Pancreas (tissue), 10 donors: ENCODE measurements around the gene DAPK2. TPM values are rescaled to one million over a fixed set of nuclear protein-coding genes. Genes with fewer than 3 reads are reported as not detected.
A peak's percentile ranks its signal among the peaks of the same experiment; 100 is the strongest.
"Not testable (repeated sequence)": the region's sequence is repeated elsewhere in the genome, so short reads cannot be mapped to it uniquely, and the experiment has no call there.

Source experiments
- ATAC-seq, 4 donors: fragments of 200-7000 bp; cut with Tn5 transposase; one replicate each; pipeline versions ENCODE4 v1.8.0 to v1.9.1; 2020; ENCODE audit warnings: mild to moderate bottlenecking in 4 of 4, moderate library complexity in 4 of 4
- DNase-seq, 6 donors: peaks; one replicate each; pipeline ENCODE4 v3.0.0-alpha.2; 2020
- FAIRE-seq: peaks from 2 replicates; lab custom pipeline; 2012; peaks lifted over from hg19 to GRCh38; lab: Jason Lieb, UNC
- H3K27ac ChIP-seq, 4 donors: fragments of 200-600 bp; sonication (generic); 1 replicate in 3 of 4; 2 replicates in 1 of 4; pipeline versions ENCODE4 v1.5.0 to v1.8.0; 2020
- H3K27me3 ChIP-seq, 4 donors: fragments of 200-600 bp; one replicate each; pipeline ENCODE4 v1.8.0; 2021
- H3K36me3 ChIP-seq, 3 donors: fragments of 200-600 bp; sonication (generic) in 1 of 3; one replicate each; pipeline versions ENCODE4 v1.5.0 to v1.8.0; 2020 to 2021
- H3K4me1 ChIP-seq, 3 donors: fragments of 200-600 bp; one replicate each; pipeline ENCODE4 v1.8.0; 2021
- H3K4me3 ChIP-seq, 4 donors: fragments of 200-600 bp; sonication (generic) in 2 of 4; one replicate each; pipeline versions ENCODE4 v1.5.0 to v1.8.0; 2020 to 2021
- H3K9me3 ChIP-seq, 4 donors: fragments of 200-600 bp; one replicate each; pipeline ENCODE4 v1.8.0; 2021
- whole genome bisulfite sequencing, 2 donors: extraction: QIAGEN DNeasy Blood & Tissue Kit; methylation state at CpG; one replicate each; pipeline ENCODE4 v1.1.7; 2013; 5-methylcytosine and 5-hydroxymethylcytosine counted together
- intact Hi-C, 3 donors: fragments of 100-400 bp; cut with DNase I; formaldehyde crosslinking; loops; one replicate each; pipeline versions ENCODE4 v1.11.1 to v1.14.2; 2022
- polyA plus RNA-seq, 2 donors: library from polyadenylated mRNA; stranded (reverse); fragments of 200-250 nt; gene quantifications; one replicate each; pipeline ENCODE4 v1.2.3, GENCODE V29; 2013
- total RNA-seq, 6 donors: library from RNA; stranded (reverse); fragmentation: NEBNext Ultra II Directional in 4 of 6; extraction: Animal tissue kit (Norgen Biotek cat#: 25700) in 4 of 6; gene quantifications; one replicate each; pipeline versions ENCODE4 v1.2.1 to v1.2.4, GENCODE V29; 2021 to 2023
- TF ChIP-seq, protein P1 (sequence below), 4 donors: fragments of 200-600 bp; sonication (generic) in 3 of 4; IDR thresholded peaks; one replicate each; pipeline versions ENCODE4 v1.5.0 to v1.8.0; 2021; ENCODE audit warnings: antibody characterized with exemption in 4 of 4
- donor health status: healthy with polysubstance abuse.
- donor health status: DM: no; HTN: no; CAD: no; lungs with moderate emphysema.
- donor health status: DM: no; HTN: no; CAD: no.
- donor health status: control.
- donor health status: control.
- donor health status: Bipolar disorder and iron deficiency.
- donor health status: DM: yes; HTN: yes; CAD: no.
- donor health status: DM: no; HTN: no; CAD: no.
- donor health status: DM: no; HTN: no; CAD: no.
- donor health status: DM: yes; HTN: yes; CAD: no.

DAPK2 gene
- total and polyA plus RNA-seq, 8 donors: 2.1 to 8.0 (median 5.4) TPM

GRCh38 chr15:63968122-63968524 lies 78.2 kb downstream of the DAPK2 start:
- no peaks in the 10 kb centered on the region for H3K9me3 ChIP-seq
- TF ChIP-seq, protein P1, sequence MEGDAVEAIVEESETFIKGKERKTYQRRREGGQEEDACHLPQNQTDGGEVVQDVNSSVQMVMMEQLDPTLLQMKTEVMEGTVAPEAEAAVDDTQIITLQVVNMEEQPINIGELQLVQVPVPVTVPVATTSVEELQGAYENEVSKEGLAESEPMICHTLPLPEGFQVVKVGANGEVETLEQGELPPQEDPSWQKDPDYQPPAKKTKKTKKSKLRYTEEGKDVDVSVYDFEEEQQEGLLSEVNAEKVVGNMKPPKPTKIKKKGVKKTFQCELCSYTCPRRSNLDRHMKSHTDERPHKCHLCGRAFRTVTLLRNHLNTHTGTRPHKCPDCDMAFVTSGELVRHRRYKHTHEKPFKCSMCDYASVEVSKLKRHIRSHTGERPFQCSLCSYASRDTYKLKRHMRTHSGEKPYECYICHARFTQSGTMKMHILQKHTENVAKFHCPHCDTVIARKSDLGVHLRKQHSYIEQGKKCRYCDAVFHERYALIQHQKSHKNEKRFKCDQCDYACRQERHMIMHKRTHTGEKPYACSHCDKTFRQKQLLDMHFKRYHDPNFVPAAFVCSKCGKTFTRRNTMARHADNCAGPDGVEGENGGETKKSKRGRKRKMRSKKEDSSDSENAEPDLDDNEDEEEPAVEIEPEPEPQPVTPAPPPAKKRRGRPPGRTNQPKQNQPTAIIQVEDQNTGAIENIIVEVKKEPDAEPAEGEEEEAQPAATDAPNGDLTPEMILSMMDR (IDR thresholded peaks at IDR 0.05): no peak
- H3K27me3 ChIP-seq: no peaks in the 10 kb centered on the region
- intact Hi-C loops: no loop called here
- 72 to 91% methylated on average over 4 of the region's 4 CpGs for WGBS, 2 donors
- H3K4me1 ChIP-seq: peaks cover 7 to 37% (median 16%) of the 10 kb centered on the region in 3 donors
- H3K27ac ChIP-seq: peak overlapping the region in 2 of 4 donors; percentile 13 to 73
- FAIRE-seq (no peak), DNase-seq (no peak), ATAC-seq (peak in 1 of 4 donors; percentile 4)
- H3K4me3 ChIP-seq: no peak overlapping the region
- no peaks in the 10 kb centered on the region for H3K36me3 ChIP-seq

DNA sequence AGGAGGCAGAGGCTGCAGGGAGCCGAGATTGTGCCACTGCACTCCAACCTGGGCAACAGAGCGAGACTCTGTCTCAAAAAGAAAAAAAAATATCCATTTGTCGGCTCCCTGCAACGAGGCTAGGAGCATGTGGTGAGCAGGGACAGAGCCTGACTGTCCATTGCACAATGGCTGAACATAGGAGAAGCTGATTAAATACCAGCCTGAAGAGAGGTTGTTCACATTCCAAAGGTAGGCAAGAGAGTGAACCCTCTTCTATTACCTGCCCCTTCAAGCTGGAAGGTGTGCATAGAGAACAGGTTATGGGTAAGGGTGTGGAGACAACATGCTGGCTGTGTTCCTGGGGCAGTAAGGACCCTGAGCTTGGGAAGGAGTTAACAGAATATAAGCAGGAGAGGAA lies 78.7 kb downstream of the DAPK2 start:
- Histone ChIP-seq H3K4me1 (peaks cover 7 to 37% (median 16%) of the 10 kb centered on the region in 3 donors), H3K27me3 (no peaks in the 10 kb centered on the region), H3K27ac (peak overlapping the region in 2 of 4 donors; percentile 13 to 73), H3K4me3 (no peak overlapping the region), H3K36me3 (no peaks in the 10 kb centered on the region), H3K9me3 (no peaks in the 10 kb centered on the region)
- WGBS, 2 donors: 87 to 88% methylated on average over 4 of the region's 4 CpGs
- TF ChIP-seq, protein P1 (IDR thresholded peaks at IDR 0.05): no peak
- ATAC-seq (no peak), DNase-seq (no peak), FAIRE-seq (no peak)
- intact Hi-C loops: no loop called here

GRCh38 chr15:63962947-63963721 lies 83.2 kb downstream of the DAPK2 start:
- H3K27ac ChIP-seq, H3K36me3 ChIP-seq, FAIRE-seq, H3K4me3 ChIP-seq, H3K27me3 ChIP-seq, intact Hi-C loops, H3K4me1 ChIP-seq, ATAC-seq, DNase-seq, H3K9me3 ChIP-seq: not testable (repeated sequence)
- 92 to 95% methylated on average over 15 of the region's 15 CpGs for WGBS, 2 donors

GRCh38 chr15:63953524-63953923 lies 92.8 kb downstream of the DAPK2 start:
- DNase-seq (no peak), FAIRE-seq (no peak), ATAC-seq (no peak)
- no peaks in the 10 kb centered on the region for H3K27me3 ChIP-seq
- intact Hi-C loops: no loop called here
- TF ChIP-seq, protein P1 (IDR thresholded peaks at IDR 0.05): no peak
- no peaks in the 10 kb centered on the region for H3K9me3 ChIP-seq
- WGBS, 2 donors: 34 to 73% methylated on average over 2 of the region's 2 CpGs
- no peaks in the 10 kb centered on the region for H3K36me3 ChIP-seq
- H3K4me3 ChIP-seq: no peak overlapping the region
- no peak overlapping the region for H3K27ac ChIP-seq
- H3K4me1 ChIP-seq: no peaks in the 10 kb centered on the region

GRCh38 chr15:63950911-63951481 lies 95.3 kb downstream of the DAPK2 start:
- H3K27ac ChIP-seq: no peak overlapping the region

More at GRCh38 chr15:63950911-63951481, 95.3 kb downstream of the DAPK2 start:
- DNase-seq (no peak), FAIRE-seq (no peak), ATAC-seq (no peak)
- intact Hi-C loops: no loop called here
- no peak overlapping the region for H3K4me3 ChIP-seq
- H3K9me3 ChIP-seq: no peaks in the 10 kb centered on the region
- no peaks in the 10 kb centered on the region for H3K27me3 ChIP-seq
- 87 to 91% methylated on average over 6 of the region's 6 CpGs for WGBS, 2 donors
- no peaks in the 10 kb centered on the region for H3K36me3 ChIP-seq
- TF ChIP-seq, protein P1 (IDR thresholded peaks at IDR 0.05): no peak
- H3K4me1 ChIP-seq: no peaks in the 10 kb centered on the region
